ENCODE results near the gene RYR1. TPM values are rescaled to one million over a fixed set of nuclear protein-coding genes. Genes with fewer than 3 reads are reported as not detected.

RYR1 gene
- total RNA-seq, 1 experiment from 2014 or later = 4.1 TPM

DNA sequence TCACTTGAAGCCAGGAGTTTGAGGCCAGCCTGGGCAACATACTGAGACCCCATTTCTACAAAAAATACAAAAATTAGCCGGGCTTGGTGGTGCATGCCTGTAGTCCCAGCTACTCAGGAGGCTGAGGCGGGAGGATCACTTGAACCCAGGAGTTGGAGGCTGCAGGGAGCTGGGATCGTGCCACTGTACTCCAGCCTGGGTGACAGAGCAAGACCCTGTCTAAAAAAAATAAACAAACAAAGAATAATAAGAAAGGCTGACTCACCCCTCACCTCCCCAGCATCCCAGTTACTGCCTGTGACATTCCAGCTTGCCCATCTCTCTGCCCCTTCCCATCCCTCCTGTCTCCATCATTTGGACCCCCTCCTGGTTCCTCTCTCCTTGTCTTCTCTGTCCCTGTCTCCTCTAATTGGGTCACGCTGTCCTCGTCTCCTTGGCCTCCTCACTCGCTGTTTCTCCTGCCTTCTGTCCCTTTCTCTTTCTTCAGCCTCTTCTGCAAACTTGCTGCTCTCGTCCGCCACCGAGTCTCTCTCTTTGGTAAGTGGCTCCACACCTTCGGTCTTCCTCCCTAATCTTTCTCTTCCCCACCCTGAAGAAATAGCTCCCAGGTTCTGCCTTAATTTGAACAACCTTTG is 77.7 kb downstream of the RYR1 start:
- H2AFZ ChIP-seq (ENCODE audit: low read depth, low read length, poor library complexity, severe bottlenecking) = no peak overlapping the region
- H3K4me3 ChIP-seq (replicated peaks in 1 of 2; ENCODE audit: low read depth in 1 of 2, low read length in 2 of 2) = no peak overlapping the region
- TF ChIP-seq POLR2AphosphoS5 (IDR thresholded peaks at IDR 0.05; ENCODE audit: low read depth, low read length) (no peak), ZFX (IDR thresholded peaks at IDR 0.05) (no peak), RAD21 (IDR thresholded peaks at IDR 0.05; ENCODE audit: low read depth) (no peak), SP1 (IDR thresholded peaks at IDR 0.05; ENCODE audit: low read depth) (no peak), EZH2phosphoT487 (IDR thresholded peaks at IDR 0.05; ENCODE audit: borderline replicate concordance) (no peak), YY1 (IDR thresholded peaks at IDR 0.05; ENCODE audit: extremely low read depth, insufficient replicate concordance, low read depth, low read length) (no peak), FOSL1 (IDR thresholded peaks at IDR 0.05; ENCODE audit: low read depth) (no peak), CEBPB (IDR thresholded peaks at IDR 0.05; ENCODE audit: low read depth) (no peak), SRF (IDR thresholded peaks at IDR 0.05; ENCODE audit: low read depth) (no peak), JUND (IDR thresholded peaks at IDR 0.05) (no peak)
- TF ChIP-seq, protein P1, sequence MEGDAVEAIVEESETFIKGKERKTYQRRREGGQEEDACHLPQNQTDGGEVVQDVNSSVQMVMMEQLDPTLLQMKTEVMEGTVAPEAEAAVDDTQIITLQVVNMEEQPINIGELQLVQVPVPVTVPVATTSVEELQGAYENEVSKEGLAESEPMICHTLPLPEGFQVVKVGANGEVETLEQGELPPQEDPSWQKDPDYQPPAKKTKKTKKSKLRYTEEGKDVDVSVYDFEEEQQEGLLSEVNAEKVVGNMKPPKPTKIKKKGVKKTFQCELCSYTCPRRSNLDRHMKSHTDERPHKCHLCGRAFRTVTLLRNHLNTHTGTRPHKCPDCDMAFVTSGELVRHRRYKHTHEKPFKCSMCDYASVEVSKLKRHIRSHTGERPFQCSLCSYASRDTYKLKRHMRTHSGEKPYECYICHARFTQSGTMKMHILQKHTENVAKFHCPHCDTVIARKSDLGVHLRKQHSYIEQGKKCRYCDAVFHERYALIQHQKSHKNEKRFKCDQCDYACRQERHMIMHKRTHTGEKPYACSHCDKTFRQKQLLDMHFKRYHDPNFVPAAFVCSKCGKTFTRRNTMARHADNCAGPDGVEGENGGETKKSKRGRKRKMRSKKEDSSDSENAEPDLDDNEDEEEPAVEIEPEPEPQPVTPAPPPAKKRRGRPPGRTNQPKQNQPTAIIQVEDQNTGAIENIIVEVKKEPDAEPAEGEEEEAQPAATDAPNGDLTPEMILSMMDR (IDR thresholded peaks at IDR 0.05 in 2 of 3, conservative IDR thresholded peaks at IDR 0.05 in 1 of 3; ENCODE audit: borderline replicate concordance in 1 of 3, insufficient read depth in 1 of 3, low read depth in 2 of 3, low read length in 2 of 3) = no peak
- TF ChIP-seq, protein P2, sequence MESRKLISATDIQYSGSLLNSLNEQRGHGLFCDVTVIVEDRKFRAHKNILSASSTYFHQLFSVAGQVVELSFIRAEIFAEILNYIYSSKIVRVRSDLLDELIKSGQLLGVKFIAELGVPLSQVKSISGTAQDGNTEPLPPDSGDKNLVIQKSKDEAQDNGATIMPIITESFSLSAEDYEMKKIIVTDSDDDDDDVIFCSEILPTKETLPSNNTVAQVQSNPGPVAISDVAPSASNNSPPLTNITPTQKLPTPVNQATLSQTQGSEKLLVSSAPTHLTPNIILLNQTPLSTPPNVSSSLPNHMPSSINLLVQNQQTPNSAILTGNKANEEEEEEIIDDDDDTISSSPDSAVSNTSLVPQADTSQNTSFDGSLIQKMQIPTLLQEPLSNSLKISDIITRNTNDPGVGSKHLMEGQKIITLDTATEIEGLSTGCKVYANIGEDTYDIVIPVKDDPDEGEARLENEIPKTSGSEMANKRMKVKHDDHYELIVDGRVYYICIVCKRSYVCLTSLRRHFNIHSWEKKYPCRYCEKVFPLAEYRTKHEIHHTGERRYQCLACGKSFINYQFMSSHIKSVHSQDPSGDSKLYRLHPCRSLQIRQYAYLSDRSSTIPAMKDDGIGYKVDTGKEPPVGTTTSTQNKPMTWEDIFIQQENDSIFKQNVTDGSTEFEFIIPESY (IDR thresholded peaks at IDR 0.05; ENCODE audit: extremely low read depth, insufficient replicate concordance, low read length) = no peak
- H3K4me1 ChIP-seq (ENCODE audit: control insufficient read depth in 1 of 2, insufficient read depth in 2 of 2, low read length in 2 of 2) = peaks cover 11 to 22% of the 10 kb centered on the region in 2 experiments
- intact Hi-C loops (cut with micrococcal nuclease) = loop anchor here (10.0 kb wide), 3 partner anchors 106 to 424 kb away; partner anchors contain the start of genes FAM98C, MRPS12 and SARS2
- ATAC-seq (no peak), DNase-seq (ENCODE audit: low read depth, low spot score) (no peak)
- no peaks in the 10 kb centered on the region for H3K27me3 ChIP-seq (ENCODE audit: insufficient read depth, low read length)
- H4K20me1 ChIP-seq (ENCODE audit: insufficient read depth) = no peaks in the 10 kb centered on the region
- H3K9ac ChIP-seq (ENCODE audit: low read length) = no peak overlapping the region
- no TSS peak for BruUV-seq (replicated peaks)
- no peak overlapping the region for H3K4me2 ChIP-seq (ENCODE audit: low read length)
- ChIA-PET RAD21 (ENCODE audit: low non-redundant PET in 1 of 2, low total read pairs in 2 of 2, uncharacterized antibody in 2 of 2, unreplicated experiment in 2 of 2) (no interaction called here), CTCF (interaction anchor here (1.2 kb wide), 1 partner anchor 419 kb away, joined by 3 read pairs; the partner anchor contains the start of genes MRPS12 and SARS2), POLR2A (no interaction called here)
- H3K9me3 ChIP-seq (ENCODE audit: control insufficient read depth in 1 of 2, insufficient read depth in 1 of 2, low read depth in 1 of 2, low read length in 2 of 2) = no peaks in the 10 kb centered on the region
- H3K9me2 ChIP-seq (ENCODE audit: insufficient read depth) = no peaks in the 10 kb centered on the region
- H3K27ac ChIP-seq (ENCODE audit: low read depth, low read length) = no peak overlapping the region
- H3K36me3 ChIP-seq (ENCODE audit: control insufficient read depth in 1 of 2, insufficient read depth in 2 of 2, low read length in 2 of 2) = no peaks in the 10 kb centered on the region
- H3K79me2 ChIP-seq (ENCODE audit: insufficient read depth, low read length) = no peaks in the 10 kb centered on the region

Data from HCT116 (cell line).